Muscle of leg (tissue), 11 donors: ENCODE measurements around the gene CYP3A5. TPM values are rescaled to one million over a fixed set of nuclear protein-coding genes. Genes with fewer than 3 reads are reported as not detected.
"Not testable (repeated sequence)": the region's sequence is repeated elsewhere in the genome, so short reads cannot be mapped to it uniquely, and the experiment has no call there.

Source experiments
- DNase-seq: peaks from one replicate; pipeline ENCODE4 v3.0.0; 2013
- H3K27ac ChIP-seq: one replicate; pipeline ENCODE4 v1.5.1; 2013; ENCODE audit warnings: mild to moderate bottlenecking, low read length, control low read depth
- H3K27me3 ChIP-seq: one replicate; pipeline ENCODE4 v1.6.1; 2013; ENCODE audit warnings: low read length; ENCODE audit not compliant: control insufficient read depth, insufficient read depth
- H3K36me3 ChIP-seq: one replicate; pipeline ENCODE4 v1.6.1; 2013; ENCODE audit warnings: low read length; ENCODE audit not compliant: control insufficient read depth, insufficient read depth
- H3K4me1 ChIP-seq: one replicate; pipeline ENCODE4 v1.6.1; 2013; ENCODE audit warnings: low read length; ENCODE audit not compliant: control insufficient read depth, insufficient read depth
- H3K4me3 ChIP-seq: one replicate; pipeline ENCODE4 v1.5.1; 2013; ENCODE audit warnings: low read length, control low read depth
- H3K9me3 ChIP-seq: replicated peaks from 2 replicates; pipeline ENCODE4 v1.6.1; 2013; ENCODE audit warnings: low read depth, low read length; ENCODE audit not compliant: control insufficient read depth
- WGBS: methylation state at CpG from one replicate; pipeline ENCODE4 v1.1.5; 2013; ENCODE audit warnings: missing lambda C conversion rate; ENCODE audit not compliant: insufficient coverage; 5-methylcytosine and 5-hydroxymethylcytosine counted together
- polyA plus RNA-seq, 8 donors: library from polyadenylated mRNA; unstranded; fragments of 120-200 nt; gene quantifications; one replicate each; pipeline versions ENCODE4 v1.2.1 to v1.2.3, GENCODE V29; 2013; ENCODE audit warnings: inconsistent platforms in 1 of 8, low replicate concordance in 1 of 8; ENCODE audit not compliant: insufficient read length in 8 of 8, insufficient read depth in 1 of 8
- total RNA-seq: library from RNA; stranded (reverse); fragments of 120-200 nt; gene quantifications from one replicate; pipeline ENCODE4 v1.2.4, GENCODE V29; 2013

The CYP3A5 gene
- total and polyA plus RNA-seq, 9 donors = 0.40 to 8.1 (median 0.83) TPM

DNA sequence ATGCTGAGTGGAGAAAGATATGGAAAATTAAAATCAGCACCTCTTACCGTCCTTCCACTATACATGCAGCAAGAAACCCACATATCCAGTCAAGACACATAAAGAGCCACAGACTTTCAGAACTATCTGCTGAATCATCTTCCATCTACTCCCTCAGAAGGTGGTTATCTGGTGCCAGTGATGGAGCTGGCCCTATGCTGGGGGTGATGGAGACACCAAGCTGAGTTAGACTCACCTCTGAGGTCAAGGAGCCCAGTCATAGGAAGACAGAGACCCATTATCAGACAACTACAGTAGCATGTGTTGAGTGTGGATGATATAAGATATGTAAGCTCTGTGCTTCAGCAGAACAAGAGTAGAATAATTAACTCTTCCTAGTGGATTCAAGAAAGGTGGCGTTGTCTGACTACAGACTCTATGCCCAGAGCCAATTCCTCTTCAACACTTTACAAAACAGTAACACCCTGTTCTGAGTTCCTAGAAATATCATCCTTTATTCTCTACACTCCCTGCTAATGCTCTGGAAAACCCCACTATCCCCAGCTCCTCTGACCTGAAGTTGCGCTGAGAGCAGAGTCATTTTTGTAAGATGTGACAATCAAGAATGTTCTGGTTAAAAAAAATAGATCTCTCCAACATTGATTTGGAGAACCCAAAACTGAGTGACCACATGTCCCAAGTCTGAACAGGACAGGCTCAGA lies 14.3 kb downstream of the CYP3A5 start:
- 100% methylated on average over 1 of the region's 3 CpGs for WGBS
- Histone ChIP-seq H3K4me1 (no peaks in the 10 kb centered on the region), H3K9me3 (no peaks in the 10 kb centered on the region), H3K36me3 (no peaks in the 10 kb centered on the region), H3K27ac (no peak overlapping the region), H3K27me3 (no peaks in the 10 kb centered on the region), H3K4me3 (no peak overlapping the region)
- no peak for DNase-seq

DNA sequence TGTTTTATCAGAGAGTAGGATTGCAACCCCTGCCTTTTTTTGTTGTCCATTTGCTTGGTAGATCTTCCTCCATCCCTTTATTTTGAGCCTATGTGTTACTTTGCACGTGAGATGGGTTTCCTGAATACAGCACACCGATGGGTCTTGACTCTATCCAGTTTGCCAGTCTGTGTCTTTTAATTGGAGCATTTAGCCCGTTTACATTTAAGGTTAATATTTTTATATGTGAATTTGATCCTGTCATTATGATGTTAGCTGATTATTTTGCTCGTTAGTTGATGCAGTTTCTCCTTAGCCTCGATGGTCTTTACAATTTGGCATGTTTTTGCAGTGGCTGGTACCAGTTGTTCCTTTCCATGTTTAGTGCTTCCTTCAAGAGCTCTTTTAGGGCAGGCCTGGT lies 21.9 kb downstream of the CYP3A5 start:
- not testable (repeated sequence) for H3K9me3 ChIP-seq, H3K36me3 ChIP-seq, H3K4me3 ChIP-seq, H3K27me3 ChIP-seq, DNase-seq, H3K4me1 ChIP-seq, H3K27ac ChIP-seq
- WGBS = no CpG with 5 or more reads among the region's 5 CpGs

DNA sequence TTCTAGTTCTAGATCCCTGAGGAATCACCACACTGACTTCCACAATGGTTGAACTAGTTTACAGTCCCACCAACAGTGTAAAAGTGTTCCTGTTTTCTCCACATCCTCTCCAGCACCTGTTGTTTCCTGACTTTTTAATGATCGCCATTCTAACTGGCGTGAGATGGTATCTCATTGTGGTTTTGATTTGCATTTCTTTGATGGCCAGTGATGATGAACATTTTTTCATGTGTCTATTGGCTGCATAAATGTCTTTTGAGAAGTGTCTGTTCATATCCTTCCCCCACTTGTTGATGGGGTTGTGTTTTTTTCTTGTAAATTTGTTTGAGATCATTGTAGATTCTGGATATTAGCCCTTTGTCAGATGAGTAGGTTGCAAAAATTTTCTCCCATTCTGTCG lies 25.2 kb downstream of the CYP3A5 start:
- H3K36me3 ChIP-seq, H3K27me3 ChIP-seq, H3K4me1 ChIP-seq, H3K27ac ChIP-seq, DNase-seq, H3K4me3 ChIP-seq, H3K9me3 ChIP-seq: not testable (repeated sequence)
- WGBS = no CpG with 5 or more reads among the region's 3 CpGs

DNA sequence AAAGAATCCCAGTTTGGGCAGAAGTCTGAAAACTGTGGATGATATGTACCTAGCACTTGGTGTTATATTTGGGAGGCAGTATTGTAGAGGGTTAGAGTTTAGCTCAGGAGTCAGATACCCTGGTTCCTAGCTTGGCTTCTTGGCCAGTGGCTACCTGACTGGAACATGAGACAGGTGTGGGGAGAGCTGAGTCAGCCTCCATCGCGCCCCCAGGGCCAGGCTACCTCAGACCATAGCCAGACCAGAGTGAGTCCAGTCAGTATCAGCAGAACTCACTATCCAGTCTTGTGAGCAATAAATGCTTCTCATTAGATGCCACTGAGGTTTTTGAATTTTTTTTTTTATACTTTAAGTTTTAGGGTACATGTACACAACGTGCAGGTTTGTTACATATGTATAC lies 26.0 kb downstream of the CYP3A5 start:
- Histone ChIP-seq H3K27ac (no peak overlapping the region), H3K4me3 (no peak overlapping the region), H3K4me1 (no peaks in the 10 kb centered on the region), H3K36me3 (no peaks in the 10 kb centered on the region), H3K27me3 (no peaks in the 10 kb centered on the region), H3K9me3 (no peaks in the 10 kb centered on the region)
- no peak for DNase-seq
- WGBS = 100% methylated on average over 2 of the region's 3 CpGs

DNA sequence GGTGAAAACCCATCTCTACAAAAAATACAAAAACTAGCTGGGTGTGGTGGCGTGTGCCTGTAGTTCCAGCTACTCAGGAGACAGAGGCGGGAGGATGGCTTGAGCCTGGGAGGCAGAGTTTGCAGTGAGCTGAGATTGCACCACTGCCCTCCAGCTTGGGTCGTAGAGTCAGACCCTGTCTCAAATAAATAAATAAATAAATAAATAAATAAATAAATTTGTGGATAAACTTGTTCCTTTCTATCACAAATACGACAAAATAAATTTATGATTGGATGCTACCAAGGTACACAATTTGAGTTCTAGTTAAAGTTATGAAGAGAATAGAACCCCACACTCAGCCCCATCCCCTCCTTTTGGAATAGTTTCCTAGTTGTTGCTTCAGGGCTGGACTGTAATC lies 26.5 kb downstream of the CYP3A5 start:
- not testable (repeated sequence) for H3K27me3 ChIP-seq, H3K4me1 ChIP-seq, H3K9me3 ChIP-seq, H3K36me3 ChIP-seq, H3K27ac ChIP-seq, H3K4me3 ChIP-seq, DNase-seq
- no CpG with 5 or more reads among the region's 4 CpGs for WGBS

DNA sequence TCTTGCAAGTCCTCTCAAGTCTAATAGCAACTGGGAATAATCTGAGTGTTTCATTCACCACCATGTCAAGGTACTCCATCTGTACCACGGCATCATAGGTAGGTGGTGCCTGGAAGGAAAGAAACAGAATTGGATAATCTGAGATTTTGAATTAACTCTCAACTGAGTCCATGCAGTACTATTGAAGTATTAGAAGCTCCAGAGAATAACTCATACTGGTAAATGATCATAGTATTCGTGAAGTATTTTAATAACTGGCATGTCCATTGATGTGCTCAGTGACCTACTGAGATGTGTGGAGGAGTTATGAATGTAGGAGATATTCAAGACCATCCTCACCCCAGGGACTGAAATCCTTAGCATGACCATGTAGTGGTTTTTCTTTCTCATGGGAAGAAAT lies 27.1 kb downstream of the CYP3A5 start:
- Histone ChIP-seq H3K9me3 (no peaks in the 10 kb centered on the region), H3K27me3 (no peaks in the 10 kb centered on the region), H3K4me1 (no peaks in the 10 kb centered on the region), H3K36me3 (no peaks in the 10 kb centered on the region), H3K27ac (no peak overlapping the region), H3K4me3 (no peak overlapping the region)
- DNase-seq = no peak
- no CpG with 5 or more reads among the region's 2 CpGs for WGBS

DNA sequence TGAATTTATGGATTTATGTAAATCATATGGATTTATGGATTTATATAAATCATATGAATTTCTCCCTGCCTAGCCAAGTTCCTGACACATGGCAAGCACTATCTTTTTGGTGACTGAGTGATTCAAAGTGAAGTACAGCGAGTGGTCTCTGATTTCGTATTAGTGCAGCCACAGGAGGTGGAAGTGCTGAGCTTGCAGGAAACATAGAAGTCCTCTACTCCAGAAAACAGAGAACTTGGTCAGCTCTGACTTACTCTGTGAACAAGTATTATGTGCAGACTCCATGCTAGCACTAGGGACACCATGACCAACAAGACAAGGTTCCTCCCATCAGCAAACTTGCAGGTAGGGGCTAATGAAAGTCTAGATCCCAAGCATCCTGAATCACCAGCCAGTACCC lies 28.5 kb downstream of the CYP3A5 start:
- DNase-seq = no peak
- Histone ChIP-seq H3K9me3 (no peaks in the 10 kb centered on the region), H3K27ac (no peak overlapping the region), H3K4me3 (no peak overlapping the region), H3K27me3 (no peaks in the 10 kb centered on the region), H3K36me3 (no peaks in the 10 kb centered on the region), H3K4me1 (no peaks in the 10 kb centered on the region)
- 100% methylated on average over 2 of the region's 2 CpGs for WGBS

DNA sequence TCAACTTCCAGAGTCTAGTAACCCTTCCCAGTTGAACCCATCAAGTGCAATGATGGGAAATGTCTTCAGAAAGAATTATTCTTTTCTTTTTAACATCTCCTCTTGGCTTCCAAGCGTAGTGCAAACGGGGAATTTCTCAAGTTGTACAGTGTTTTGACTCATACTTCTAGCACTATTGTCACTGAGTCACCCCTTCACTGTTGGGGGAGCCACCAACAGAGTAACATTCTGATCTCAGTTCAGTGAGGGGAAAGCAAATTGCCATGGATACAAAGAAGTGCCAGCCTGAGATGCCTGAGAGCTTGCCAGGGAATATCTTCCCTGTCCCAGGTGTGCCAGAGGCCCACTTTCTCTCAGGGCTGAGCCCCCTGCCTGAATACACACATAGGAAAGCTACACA lies 31.0 kb downstream of the CYP3A5 start:
- Histone ChIP-seq H3K27me3 (no peaks in the 10 kb centered on the region), H3K4me1 (no peaks in the 10 kb centered on the region), H3K9me3 (no peaks in the 10 kb centered on the region), H3K4me3 (no peak overlapping the region), H3K36me3 (no peaks in the 10 kb centered on the region), H3K27ac (no peak overlapping the region)
- WGBS = no CpG with 5 or more reads among the region's 2 CpGs
- DNase-seq = no peak

DNA sequence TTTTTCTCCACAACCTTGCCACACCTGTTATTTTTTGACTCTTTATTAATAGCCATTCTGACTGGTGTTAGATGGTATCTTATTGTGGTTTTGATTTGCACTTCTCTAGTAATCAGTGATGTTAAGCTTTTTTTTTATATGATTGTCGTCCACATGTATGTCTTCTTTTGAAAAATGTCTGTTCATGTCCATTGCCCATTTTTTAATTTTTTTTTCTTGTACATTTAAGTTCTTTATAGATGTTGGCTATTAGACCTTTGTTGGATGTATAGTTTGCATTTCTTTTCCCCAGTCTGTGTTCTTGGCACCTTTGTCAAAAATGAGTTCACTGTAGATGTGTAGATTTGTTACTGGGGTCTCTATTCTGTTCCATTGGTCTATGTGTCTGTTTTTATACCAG lies 34.2 kb downstream of the CYP3A5 start:
- WGBS = no CpG with 5 or more reads among the region's 1 CpG
- Histone ChIP-seq H3K9me3 (no peaks in the 10 kb centered on the region), H3K4me1 (no peaks in the 10 kb centered on the region), H3K27me3 (no peaks in the 10 kb centered on the region), H3K4me3 (no peak overlapping the region), H3K27ac (no peak overlapping the region), H3K36me3 (no peaks in the 10 kb centered on the region)
- no peak for DNase-seq

DNA sequence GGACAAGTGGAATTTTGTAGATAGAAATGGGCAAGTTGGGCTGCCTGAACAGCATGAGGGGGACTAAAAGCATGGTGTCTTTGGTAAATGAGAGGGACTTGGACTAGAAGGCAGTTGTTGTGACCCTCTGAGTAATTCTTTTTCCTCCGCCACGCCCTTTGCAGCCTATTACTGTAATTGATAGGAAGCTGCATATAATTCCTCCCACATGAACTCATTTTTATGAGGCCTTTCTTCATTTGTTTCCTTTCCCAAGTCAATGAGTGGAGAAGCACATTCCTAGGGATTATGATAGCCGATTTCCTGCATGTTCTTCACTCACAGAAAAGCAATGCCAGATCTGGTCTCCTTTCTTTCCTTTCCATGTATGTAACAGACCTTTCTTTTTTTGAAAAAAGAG lies 35.4 kb downstream of the CYP3A5 start:
- Histone ChIP-seq H3K27me3 (no peaks in the 10 kb centered on the region), H3K36me3 (no peaks in the 10 kb centered on the region), H3K4me3 (no peak overlapping the region), H3K27ac (no peak overlapping the region), H3K9me3 (no peaks in the 10 kb centered on the region), H3K4me1 (no peaks in the 10 kb centered on the region)
- no peak for DNase-seq
- WGBS = no CpG with 5 or more reads among the region's 3 CpGs

DNA sequence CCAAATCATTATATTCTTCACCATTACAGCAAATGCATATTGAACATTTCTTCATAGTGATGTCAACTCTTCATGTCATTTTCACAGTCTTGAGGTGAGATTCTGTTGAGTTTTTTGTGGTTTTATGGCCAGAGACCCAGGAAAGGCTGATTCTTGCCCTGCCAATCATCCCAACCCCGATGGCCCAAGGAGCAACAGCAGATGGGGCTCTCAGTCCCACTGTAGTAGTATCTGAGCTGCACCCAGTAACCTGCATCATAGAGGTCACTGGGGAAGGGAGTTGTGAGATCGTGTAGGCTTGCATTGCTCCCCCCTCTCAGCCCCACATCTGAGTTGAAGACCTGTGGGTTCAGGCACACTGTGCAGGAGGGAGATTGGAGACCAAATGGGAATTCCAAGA lies 36.3 kb downstream of the CYP3A5 start:
- Histone ChIP-seq H3K9me3 (no peaks in the 10 kb centered on the region), H3K27ac (no peak overlapping the region), H3K4me1 (no peaks in the 10 kb centered on the region), H3K4me3 (no peak overlapping the region), H3K27me3 (no peaks in the 10 kb centered on the region), H3K36me3 (no peaks in the 10 kb centered on the region)
- no peak for DNase-seq
- WGBS = 88% methylated on average over 1 of the region's 2 CpGs
